DMS153 treated with DMSO at 0.1 percent for 48 hours (cell line): Measurements from ENCODE around the gene GJC2.
"Not testable (repeated sequence)": the region's sequence is repeated elsewhere in the genome, so short reads cannot be mapped to it uniquely, and the experiment has no call there.

Experiments
- DNase-seq: peaks from one replicate; lab custom pipeline; 2025; ENCODE audit not compliant: unreplicated experiment; lab: John Stamatoyannopoulos, UW

The GJC2 gene

GRCh38 chr1:228184152-228184551, 34.4 kb downstream of the GJC2 start:
- DNase-seq, result no peak

DNA sequence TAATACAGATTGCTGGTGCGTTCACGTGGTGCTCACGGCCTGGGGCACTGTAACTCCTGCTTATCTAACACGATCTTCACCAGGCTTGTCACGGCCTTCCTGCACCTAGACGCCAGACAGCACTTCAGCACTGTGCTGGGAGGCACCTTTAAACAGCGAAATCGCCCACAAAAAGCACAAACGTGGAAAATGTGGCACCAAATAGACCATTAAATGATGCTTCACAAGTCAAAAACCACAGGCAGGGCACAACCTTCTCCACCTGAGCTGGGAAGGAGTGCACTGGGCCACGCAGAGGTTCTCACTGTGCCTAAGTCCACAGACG, 35.9 kb downstream of the GJC2 start:
- no peak for DNase-seq

DNA sequence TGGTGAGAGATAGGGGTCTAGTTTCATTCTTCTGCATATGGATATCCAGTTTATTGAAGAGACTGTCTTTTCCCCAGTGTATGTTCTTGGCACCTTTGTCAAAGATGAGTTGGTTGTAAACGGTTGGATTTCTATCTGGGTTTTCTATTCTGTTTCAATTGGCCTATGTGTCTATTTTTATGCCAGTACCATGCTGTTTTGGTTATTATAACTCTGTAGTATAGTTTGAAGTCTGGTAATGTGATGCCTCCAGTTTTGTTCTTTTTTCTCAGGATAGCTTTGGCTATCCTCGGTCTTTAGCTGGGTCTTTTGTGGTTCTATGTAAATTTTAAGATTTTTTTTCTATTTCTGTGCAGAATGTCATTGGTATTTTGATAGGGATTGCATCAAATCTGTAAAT, 38.5 kb downstream of the GJC2 start:
- not testable (repeated sequence) for DNase-seq

DNA sequence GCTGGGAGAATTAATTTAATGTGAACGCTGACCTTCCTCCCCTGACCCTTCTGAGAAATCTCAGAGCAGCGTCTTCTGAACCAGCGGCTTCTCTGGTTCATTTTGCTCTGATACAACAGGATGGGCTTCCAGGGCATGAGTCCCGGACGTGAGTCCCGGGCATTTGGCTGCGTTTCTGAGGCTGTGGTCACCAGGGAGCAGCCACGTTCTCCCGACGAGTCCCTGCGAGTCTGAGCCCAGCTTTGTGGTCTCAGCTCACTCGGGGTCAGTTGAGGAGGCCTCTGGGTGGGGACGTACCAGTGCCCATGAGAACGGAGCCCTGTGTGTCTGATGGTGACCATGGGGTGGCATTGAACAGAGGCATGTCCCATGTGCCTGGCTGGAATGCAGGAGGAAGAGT, 40.5 kb downstream of the GJC2 start:
- DNase-seq, result no peak

DNA sequence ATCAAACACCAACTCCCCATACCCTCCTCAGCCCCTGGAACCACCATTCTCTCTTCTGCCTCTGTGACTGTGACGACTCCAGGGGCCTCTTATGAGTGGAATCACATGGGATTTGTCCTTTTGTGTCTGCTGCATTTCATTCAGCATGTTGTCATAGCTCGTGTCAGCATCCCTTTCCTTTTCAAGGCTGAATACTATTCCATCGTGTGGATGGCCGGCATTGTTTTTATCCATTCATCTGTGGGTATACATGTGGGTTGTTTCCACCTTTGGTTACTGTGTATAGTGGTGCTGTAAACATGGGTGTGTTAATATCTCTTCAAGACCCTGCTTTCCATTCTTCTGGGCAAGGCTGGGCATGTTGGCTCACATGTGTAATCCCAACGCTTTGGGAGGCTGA, 41.0 kb downstream of the GJC2 start:
- DNase-seq, result no peak

GRCh38 chr1:228194436-228194835, 44.7 kb downstream of the GJC2 start:
- no peak for DNase-seq

DNA sequence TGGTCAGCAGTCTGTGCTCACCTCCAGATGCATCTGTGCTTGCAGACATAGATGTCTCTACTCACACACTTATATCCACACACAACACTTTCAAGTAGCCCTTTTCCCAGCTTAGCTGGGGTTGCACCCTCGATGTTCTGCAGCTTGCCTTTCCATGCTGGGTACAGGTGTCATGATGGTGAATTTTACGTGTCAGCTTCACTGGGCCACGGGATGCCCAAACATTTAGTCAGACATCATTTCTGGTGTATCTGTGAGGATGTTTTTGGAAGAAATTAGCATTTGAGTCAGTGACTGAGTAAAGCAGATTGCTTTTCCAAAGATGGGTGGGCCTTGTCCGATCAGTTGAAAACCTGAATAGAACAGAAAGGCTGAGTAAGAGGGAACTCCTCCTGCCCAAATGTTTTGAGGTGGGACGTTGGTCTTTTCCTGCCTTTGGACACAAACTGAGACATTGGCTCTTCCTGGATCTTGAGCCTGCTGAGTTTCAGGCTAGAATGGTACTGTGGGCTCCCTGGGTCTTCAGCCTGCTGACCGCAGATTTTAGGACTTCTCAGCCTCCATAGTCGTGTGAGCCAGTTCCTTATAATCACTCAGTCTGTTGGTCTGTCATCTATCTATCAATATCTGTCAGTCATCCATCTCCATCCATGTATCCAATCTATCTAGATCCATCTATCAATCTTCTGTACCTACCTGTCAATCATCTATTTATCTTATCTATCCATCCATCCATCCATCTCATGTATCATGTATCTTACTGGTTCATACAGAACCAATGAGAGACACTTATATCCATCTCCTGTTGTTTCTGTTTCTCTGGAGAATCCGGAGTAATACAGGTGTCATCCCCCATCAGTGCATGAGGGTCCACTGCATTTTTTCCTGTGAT, 45.4 kb downstream of the GJC2 start:
- DNase-seq, result no peak

DNA sequence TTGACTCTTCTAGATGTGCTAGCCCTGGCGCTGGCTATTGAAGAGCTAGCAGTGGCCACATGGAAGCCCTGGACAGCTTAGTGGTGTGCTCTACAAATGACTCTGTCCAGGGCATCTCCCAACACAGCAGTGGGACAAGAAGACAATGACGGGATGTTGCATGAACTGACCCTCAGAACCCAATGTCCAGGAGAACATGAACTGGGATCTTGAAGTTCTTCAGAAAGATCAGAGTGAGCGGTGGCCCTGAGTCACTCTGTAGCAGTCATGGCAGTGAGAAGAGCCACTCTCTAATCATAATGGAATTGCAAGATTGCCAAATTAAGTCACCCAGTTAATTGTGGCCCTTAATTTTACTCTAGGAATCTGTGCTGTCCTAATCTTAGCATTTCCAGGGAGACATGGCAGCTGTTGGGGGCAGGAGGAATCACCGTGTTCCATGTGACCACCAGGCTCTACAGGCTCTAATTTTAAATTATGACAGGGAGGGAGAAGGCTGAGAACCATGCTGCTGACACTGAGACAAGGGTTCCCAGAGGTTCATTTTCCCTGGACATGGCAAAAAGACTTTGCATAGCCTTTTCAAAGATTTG, 47.9 kb downstream of the GJC2 start:
- DNase-seq, result no peak

DNA sequence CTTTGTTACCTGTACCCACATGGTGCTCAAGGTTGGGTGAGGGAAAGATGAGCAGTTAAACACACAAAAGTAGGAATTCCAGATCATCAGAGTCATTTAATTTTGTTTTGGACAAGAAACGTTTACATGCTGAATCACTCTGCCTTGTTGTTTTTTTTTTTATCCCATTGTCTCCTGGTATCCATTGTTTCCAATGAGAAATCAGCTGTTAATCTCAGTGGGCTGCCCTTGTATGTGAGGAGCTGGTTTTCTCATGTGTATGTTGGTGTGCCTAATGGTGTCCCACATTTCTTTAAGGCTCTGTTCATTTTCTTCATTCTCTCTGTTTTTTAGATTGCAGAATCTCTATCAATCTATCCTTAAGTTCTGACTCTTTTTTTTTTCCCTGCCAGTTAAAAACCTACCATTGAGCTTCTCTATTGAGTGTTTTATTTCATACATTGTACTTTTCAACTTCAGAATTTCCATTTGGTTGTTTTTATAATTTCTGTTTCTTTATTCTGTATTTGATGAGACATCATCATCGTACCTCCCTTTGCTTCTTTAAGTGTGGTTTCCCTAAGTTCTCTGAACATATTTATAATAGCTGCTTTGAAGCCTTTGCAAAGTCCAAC, 49.4 kb downstream of the GJC2 start:
- no peak for DNase-seq

DNA sequence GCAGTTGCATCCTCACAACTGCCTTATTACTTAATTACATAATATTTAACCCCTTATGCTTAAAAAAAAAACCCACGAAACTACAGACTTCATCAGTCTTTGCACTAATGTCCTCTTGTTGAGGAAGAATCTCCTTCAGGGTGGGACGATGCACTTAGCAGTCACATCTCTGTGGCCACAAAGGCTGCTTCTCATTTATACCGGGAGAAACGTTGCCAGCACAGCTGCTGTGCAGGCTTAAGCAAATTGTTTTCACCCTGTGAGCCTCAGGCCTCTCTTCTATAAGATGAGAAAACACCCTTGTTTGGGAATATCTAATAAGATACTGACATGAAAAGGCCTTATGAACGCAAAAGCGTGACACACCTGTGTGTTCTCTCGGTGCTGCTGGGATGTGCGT, 55.2 kb downstream of the GJC2 start:
- DNase-seq, result no peak

GRCh38 chr1:228205526-228206436, 56.1 kb downstream of the GJC2 start:
- DNase-seq, result no peak

- no peak for DNase-seq
These were observed 57.0 kb downstream of the GJC2 start for GRCh38 chr1:228206582-228207351.

GRCh38 chr1:228207381-228207810, 57.7 kb downstream of the GJC2 start:
- DNase-seq, result no peak

DNA sequence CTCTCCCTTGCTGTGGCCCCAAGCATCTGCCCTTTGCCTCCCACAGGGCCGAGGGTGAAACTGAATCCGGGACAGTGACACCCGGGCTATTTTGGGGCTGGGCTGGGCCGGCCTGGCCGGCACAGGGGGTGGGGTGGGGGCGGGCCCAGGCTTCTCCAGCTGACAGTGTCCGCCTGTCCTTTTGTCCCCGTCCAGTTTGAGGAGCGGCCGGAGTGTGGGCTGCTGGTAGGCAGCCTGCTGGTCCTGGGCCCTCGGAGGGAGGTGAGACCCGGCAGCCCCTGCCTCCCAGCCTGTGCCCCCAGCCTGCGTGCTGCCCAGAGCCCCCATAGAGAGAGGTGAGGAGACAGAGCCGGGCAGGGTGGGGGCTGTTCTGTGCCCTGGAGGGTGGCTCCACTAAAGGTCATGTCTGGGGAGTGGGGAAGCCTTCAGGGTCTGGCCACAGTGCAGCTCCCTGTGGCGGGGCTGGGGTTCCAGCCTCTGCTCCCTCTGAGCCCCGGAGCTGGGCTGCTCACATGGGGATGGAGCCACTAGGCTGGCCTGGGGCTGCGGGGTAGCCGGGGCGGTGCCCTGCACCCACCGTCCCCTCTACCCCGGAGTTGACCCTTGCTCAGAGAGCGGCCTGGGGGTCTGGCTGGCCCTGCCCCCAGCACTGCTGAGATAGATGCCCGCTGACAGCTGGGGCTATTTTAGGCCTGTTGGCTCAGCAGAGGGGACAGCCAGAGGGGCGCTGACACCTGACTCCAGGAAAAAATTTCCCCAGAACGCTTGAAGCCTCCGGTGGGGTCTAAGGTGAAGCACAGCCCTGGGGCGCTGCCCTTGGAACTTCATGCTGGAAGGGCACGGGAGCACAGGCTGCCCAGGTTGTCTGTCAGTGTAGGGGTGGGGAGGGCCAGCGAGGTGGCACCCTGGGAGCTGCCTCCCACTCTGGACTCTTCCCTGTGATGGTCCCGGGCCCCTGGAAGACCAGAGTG, 58.4 kb downstream of the GJC2 start, which contains the start of gene OBSCN:
OBSCN (plus strand) TSS at position 194 of the 971 bp plus-strand sequence. CDS start 3,740 bp downstream, outside the sequence.
- DNase-seq, result no peak

- DNase-seq, result no peak
These were observed 59.3 kb downstream of the GJC2 start for GRCh38 chr1:228208831-228209551.
